GM19438 (cell line): Measurements from ENCODE around the gene KCNQ2.

ENCODE experiments used
- ATAC-seq: cut with Tn5 transposase; IDR thresholded peaks from one replicate; pipeline ENCODE4 v1.9.1; 2021; ENCODE audit warnings: low read depth; ENCODE audit not compliant: unreplicated experiment

KCNQ2 gene

GRCh38 chr20:63376283-63377250, 95.9 kb downstream of the KCNQ2 start:
- ATAC-seq: no peak

GRCh38 chr20:63375438-63375837, 97.0 kb downstream of the KCNQ2 start:
- no peak for ATAC-seq

DNA sequence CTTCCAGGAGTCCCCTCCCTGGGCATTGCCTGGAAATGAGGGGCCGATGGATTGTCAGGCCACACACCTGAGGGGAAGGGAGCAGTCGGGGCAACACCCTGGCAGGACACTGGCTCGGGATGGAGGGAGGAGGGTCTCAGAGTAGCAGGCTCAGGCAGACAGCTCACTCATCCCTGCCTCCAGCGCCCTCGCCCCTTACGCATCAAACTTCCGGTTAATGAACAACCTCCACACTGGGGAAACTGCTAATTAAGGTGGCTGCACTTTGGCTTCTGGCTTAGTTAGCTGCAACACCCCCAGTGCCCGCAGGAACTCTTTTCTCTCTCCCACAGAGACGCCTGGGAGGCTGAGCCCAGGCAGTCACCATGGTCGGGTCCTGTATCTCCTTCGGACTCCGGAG, 98.0 kb downstream of the KCNQ2 start:
- no peak for ATAC-seq

- no peak for ATAC-seq
Observed at GRCh38 chr20:63373996-63374395, 98.5 kb downstream of the KCNQ2 start.

DNA sequence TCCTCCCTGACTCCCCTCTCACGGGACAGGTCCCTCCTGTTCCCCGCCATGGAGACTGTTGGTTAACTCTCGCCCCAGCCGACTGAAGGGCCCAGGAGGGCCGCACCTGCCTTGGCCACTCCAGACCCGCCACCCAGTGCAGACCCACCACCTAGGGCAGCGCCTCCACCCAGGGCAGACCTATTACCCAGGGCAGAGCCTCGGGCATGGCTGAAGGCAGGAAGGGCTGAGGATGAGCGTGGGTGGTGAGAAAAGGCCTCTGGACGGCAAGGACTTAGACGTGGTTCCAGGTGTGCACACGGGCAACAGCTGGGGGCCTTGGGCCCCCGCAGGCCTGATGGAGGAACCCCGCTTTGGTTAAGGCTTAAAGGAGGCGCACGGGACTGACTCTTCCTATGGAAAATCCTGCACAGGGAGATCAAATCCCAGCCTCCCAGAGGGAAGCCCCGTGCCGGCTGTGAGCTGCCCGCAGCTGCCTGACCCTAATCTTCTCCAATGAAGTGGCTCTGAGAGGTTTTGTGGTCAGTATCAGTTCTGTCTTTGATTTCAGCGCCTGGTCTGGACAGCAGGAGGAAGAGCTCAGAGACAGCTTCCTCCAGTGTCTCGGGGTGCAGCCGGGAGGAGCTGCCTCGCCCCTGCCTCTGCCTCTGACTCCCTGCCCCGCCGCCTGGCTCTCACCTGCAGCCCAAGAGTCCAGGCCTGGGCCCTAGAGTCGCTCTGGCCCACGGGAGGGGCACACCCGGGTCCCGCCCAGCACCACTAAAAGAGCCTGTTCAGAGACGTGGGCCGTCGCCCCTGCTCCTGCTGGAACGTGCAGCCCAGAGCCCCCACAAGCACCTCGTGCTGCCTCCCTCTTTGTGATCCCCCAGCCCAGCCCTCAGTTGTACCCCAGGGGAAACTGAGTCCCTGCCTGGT, 99.2 kb downstream of the KCNQ2 start:
- ATAC-seq: no peak

- ATAC-seq: no peak
Observed at GRCh38 chr20:63371291-63371865, 101.1 kb downstream of the KCNQ2 start.

DNA sequence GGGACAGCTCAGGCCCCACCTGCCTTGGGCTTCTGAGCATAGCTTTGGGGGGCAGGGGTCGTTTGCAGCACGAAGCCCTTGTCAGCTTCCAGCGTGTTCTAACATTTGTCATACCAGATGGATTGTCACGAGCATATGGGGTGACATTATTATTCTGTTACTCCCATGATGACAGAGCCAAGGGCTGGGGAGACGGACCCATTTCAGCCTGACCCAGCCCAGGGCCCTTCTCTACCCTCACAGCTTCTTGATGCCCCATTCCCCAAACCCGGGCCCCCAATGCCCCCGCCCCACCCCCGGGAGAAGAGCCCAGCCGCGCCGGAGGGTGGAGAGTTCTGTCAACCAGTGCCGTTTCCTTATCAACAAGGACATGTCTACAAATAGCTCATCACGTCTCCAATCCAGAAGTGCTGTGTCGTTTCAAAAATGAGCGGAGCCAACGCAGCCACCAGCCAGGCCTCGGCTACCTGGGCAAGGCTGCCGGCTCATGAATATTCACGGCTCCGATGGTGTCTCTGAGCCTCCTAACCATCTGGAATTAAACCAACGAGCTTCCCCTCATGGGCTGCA, 101.8 kb downstream of the KCNQ2 start:
- no peak for ATAC-seq

DNA sequence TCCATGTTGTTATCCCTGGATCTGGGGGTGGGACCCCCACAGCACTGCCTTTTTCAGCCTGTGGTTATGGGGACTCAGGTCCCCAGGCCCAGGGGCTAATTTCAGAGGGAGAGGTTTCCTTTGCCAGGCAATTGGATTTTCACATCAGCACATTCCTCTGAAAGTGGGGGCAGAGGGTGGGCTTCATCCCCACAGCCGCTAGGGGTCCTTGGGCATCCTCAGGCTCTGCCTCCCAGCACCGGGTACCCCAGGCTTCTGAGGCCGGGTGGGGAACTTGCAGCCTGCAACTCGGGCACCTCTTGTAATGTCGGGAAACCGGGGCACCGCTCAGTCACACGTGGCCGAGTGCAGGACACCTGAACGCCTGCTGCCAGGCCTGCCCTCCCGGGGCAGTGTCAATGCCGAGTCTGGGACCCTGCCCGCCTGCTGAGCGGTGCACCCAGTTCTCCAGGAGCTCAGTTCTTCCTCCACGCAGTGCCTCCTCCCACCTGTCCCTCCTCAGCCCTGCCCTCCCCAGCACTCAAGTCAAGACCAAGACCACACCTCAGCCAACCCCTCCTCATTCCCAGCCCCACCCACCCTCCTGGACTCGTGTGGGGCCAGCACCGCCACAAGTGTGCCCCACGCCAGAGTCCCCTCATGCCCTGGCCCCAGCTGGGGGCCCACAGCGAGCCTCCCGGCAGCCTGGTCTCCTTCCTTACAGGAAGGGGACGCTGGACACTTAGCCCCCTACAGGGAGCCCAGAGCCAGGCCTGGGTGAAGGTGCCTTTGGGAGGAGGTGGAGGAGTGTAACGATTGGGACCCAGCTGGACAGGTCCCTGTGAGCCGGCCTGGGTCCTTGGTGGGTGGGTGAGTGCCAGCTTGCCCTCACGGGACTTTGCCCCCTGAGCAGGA, 102.5 kb downstream of the KCNQ2 start:
- ATAC-seq: no peak

DNA sequence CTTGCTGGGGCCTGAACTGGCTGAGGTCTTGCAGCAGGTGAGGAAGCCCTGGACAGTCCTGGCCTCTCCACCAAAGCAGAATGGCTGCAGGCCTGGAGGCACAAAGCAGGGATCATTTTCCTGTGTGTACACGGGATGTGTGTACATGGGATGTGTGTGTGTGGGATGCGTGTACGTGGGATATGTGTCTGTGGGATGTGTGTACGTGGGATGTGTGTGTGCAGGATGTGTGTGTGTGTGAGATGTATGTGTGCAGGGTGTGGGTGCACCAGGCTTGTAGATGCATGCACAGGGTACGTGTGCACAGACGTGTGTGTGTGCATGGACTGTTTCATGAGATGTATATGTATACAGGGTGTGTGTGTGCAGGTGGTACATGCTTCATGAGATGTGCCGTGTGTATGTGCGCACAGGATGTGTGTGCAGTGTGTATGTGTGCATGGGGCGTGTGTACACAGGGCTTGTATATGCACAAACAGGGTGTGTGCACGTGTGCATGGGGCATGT, 103.4 kb downstream of the KCNQ2 start:
- no peak for ATAC-seq

DNA sequence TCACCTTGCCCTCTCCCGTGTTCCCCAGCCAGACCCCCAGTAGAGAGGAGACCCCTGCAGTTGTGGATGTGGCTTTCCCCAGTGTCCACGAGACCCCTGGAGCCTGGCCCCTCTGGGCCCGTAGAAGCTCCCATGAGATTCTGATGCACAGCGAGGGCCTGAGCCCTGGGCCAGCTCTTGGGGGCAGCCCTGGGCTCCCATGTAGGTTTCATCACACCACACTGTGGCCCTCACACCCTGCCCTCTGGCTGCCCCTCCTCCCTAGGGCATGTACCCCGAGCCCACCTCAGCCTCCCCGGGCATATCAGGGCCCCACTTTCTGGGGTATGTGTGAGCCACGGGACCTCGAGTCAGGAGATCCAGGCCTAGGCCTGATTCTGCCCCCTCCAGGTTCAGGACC, 104.3 kb downstream of the KCNQ2 start:
- ATAC-seq: no peak

GRCh38 chr20:63367446-63368055, 104.9 kb downstream of the KCNQ2 start:
- ATAC-seq: no peak

GRCh38 chr20:63366390-63367365, 105.8 kb downstream of the KCNQ2 start:
- ATAC-seq: no peak

DNA sequence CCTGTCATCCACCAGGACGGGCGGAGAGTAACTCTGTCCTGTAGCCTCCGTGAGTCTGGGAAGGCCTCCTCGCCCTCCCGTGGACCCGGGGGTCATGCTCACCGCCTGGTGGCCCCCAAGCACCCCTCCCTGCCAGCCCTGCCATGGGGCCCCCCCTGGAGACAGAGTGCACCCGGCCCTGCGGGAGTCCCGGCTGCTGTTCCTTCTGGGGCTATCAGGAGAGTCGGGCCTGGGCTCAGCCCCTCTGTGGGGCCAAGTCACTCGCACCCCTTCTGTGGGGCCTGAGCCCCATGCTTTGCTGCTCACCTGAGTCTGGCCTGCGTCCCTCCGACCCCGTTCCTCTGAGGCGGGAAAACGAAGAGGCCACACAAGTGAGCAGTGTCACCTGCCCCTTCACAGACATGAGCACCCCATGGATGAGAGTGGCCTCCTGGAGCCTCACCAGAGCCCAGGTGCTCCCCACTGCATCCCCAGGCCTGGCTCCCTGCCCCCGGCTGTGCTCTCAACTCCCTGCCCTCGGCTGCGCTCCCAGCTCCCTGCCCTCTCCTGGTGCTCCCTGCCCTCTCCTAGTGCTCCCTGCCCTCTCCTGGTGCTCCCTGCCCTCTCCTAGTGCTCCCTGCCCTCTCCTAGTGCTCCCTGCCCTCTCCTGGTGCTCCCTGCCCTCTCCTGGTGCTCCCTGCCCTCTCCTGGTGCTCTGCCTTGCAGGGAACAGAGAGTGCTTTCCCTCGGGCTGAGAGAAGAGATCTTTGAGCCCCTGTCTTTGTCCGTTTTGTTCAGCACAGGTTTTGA, 106.7 kb downstream of the KCNQ2 start:
- no peak for ATAC-seq

- no peak for ATAC-seq
Observed at GRCh38 chr20:63364801-63365585, 107.5 kb downstream of the KCNQ2 start.

GRCh38 chr20:63363981-63364561, 108.4 kb downstream of the KCNQ2 start:
- no peak for ATAC-seq
